CD4-positive, alpha-beta memory T cell (primary cell): ENCODE data around the gene UBE2F. TPM values are rescaled to one million over a fixed set of nuclear protein-coding genes. Genes with fewer than 3 reads are reported as not detected.

Source experiments
- CTCF ChIA-PET: fragments of 350-600 bp; sonication (Branson Sonifier 250); formaldehyde crosslinking; loops from one replicate; lab custom pipeline; 2021; ENCODE audit warnings: inconsistent platforms; ENCODE audit not compliant: partially characterized antibody; lab: Charles Lee
- POLR2A ChIA-PET: fragments of 350-600 bp; sonication (Branson Sonifier 250); formaldehyde crosslinking; loops from one replicate; lab custom pipeline; 2021; ENCODE audit not compliant: partially characterized antibody; lab: Charles Lee
- DNase-seq, 5 donors: peaks; one replicate each; pipeline versions ENCODE4 v3.0.0 to v3.0.0-alpha.2; 2020 to 2022; ENCODE audit warnings: mixed read lengths in 1 of 5
- H3K27ac ChIP-seq: one replicate; pipeline ENCODE4 v1.7.0; 2013; ENCODE audit warnings: low read depth, low read length
- H3K27me3 ChIP-seq: 2 replicates; pipeline ENCODE4 v1.7.0; 2013; ENCODE audit warnings: mild to moderate bottlenecking, low read length, moderate library complexity; ENCODE audit not compliant: insufficient read depth
- H3K36me3 ChIP-seq: 2 replicates; pipeline ENCODE4 v1.7.0; 2013; ENCODE audit warnings: mild to moderate bottlenecking, low read length, moderate library complexity; ENCODE audit not compliant: insufficient read depth
- H3K4me1 ChIP-seq: 2 replicates; pipeline ENCODE4 v1.7.0; 2013; ENCODE audit warnings: mild to moderate bottlenecking, low read length, moderate library complexity; ENCODE audit not compliant: insufficient read depth
- H3K4me3 ChIP-seq, 2 donors: one replicate each; pipeline ENCODE4 v1.7.0; 2013; ENCODE audit warnings: low read length in 2 of 2, mild to moderate bottlenecking in 1 of 2
- H3K9me3 ChIP-seq, 2 donors: one replicate each; pipeline ENCODE4 v1.7.0; 2013; ENCODE audit warnings: low read length in 2 of 2, control low read depth in 1 of 2; ENCODE audit not compliant: control insufficient read depth in 1 of 2
- H3K27ac Mint-ChIP-seq, 7 donors: one replicate each; pipeline ENCODE4 v1.8.0; 2020 to 2021; ENCODE audit warnings: mixed read lengths in 7 of 7, mild to moderate bottlenecking in 6 of 7, inconsistent platforms in 3 of 7, moderate library complexity in 3 of 7
- H3K27me3 Mint-ChIP-seq, 2 donors: one replicate each; pipeline ENCODE4 v1.8.0; 2020 to 2021; ENCODE audit warnings: mixed read lengths in 2 of 2
- H3K36me3 Mint-ChIP-seq, 2 donors: one replicate each; pipeline ENCODE4 v1.8.0; 2020 to 2021; ENCODE audit warnings: mixed read lengths in 2 of 2, inconsistent platforms in 1 of 2, mild to moderate bottlenecking in 1 of 2
- H3K4me1 Mint-ChIP-seq, 4 donors: one replicate each; pipeline ENCODE4 v1.8.0; 2020 to 2021; ENCODE audit warnings: mixed read lengths in 4 of 4, mild to moderate bottlenecking in 1 of 4
- H3K4me3 Mint-ChIP-seq, 8 donors: one replicate each; pipeline ENCODE4 v1.8.0; 2020 to 2021; ENCODE audit warnings: mixed read lengths in 8 of 8, mild to moderate bottlenecking in 7 of 8, moderate library complexity in 6 of 8, inconsistent platforms in 3 of 8
- H3K9me3 Mint-ChIP-seq, 8 donors: one replicate each; pipeline ENCODE4 v1.8.0; 2020 to 2021; ENCODE audit warnings: mixed read lengths in 8 of 8, mild to moderate bottlenecking in 5 of 8, inconsistent platforms in 3 of 8, moderate library complexity in 1 of 8
- intact Hi-C: fragments of 100-400 bp; cut with micrococcal nuclease; formaldehyde crosslinking; loops from one replicate; pipeline ENCODE4 v1.15.1; 2023
- polyA plus RNA-seq, 2 donors: library from polyadenylated mRNA; unstranded; fragments of 300-500 nt; fragmentation: Illumina TruSeq; gene quantifications; one replicate each; pipeline ENCODE4 v1.2.3, GENCODE V29; 2021
- total RNA-seq, 2 experiments: library from RNA; stranded (reverse); gene quantifications; one replicate each; pipeline ENCODE4 v1.2.3, GENCODE V29; 2021

UBE2F gene
- total and polyA plus RNA-seq, 4 experiments from 2014 or later: 35.7 to 116 (median 60.9) TPM

DNA sequence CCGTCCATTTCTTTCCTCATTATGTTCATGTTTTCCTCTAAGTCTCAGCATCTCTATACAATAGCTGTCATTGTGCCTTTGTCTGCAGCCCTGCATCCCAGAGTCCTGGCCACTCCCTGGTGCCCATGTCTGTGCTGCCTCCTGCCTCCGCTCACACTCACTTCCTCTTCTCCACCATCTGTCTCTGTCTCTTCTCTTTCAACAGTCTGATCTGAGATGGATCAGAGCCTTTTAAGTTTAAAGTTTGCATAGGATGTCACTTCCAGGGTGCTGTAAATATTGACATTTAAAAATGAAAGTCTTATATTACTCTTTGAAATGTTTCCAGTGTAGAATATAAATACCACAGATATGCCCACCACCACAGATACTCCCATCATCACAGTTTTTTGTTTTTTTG, 42.7 kb downstream of the UBE2F start:
- no peak for DNase-seq
- Mint-ChIP-seq H3K36me3 (peaks cover 34 to 55% of the 10 kb centered on the region in 2 donors), H3K27me3 (no peaks in the 10 kb centered on the region), H3K9me3 (no peaks in the 10 kb centered on the region), H3K4me3 (peak overlapping the region in 2 of 8 donors; percentile 23 to 29), H3K27ac (peak overlapping the region in 2 of 7 donors; percentile 2 to 67), H3K4me1 (peaks cover 31 to 49% (median 35%) of the 10 kb centered on the region in 4 donors)
- H3K27ac ChIP-seq: no peak overlapping the region
- H3K4me1 ChIP-seq: peaks cover 13% of the 10 kb centered on the region
- CTCF ChIA-PET: interaction anchor here (0.8 kb wide), 1 partner anchor 23 kb away, joined by 3 read pairs; no protein-coding TSS in a partner anchor
- no peaks in the 10 kb centered on the region for H3K9me3 ChIP-seq
- H3K27me3 ChIP-seq: no peaks in the 10 kb centered on the region
- intact Hi-C loops: no loop called here
- no peak overlapping the region for H3K4me3 ChIP-seq
- POLR2A ChIA-PET: no interaction called here
- peaks cover 11% of the 10 kb centered on the region for H3K36me3 ChIP-seq

DNA sequence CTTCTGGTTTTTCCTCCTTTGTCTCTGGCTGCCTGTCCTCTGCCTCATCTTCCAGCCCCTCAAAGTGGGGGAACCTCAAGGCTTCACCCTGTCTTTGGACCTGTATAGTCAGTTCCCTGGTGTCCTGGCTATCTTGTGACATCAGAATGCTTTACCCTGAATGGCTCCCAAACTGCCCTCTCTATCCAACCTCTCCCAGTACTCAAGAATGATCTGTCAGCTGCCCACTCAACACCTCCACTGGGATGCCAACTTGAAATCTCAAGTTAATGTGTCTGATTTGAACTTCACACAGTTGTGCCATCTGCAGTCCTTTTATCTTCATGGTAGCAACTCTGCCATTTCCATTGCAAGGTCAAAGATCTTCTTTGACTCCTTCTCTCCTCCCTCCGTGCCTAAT, 43.8 kb downstream of the UBE2F start:
- H3K9me3 Mint-ChIP-seq: no peaks in the 10 kb centered on the region
- H3K27me3 Mint-ChIP-seq: no peaks in the 10 kb centered on the region
- H3K36me3 ChIP-seq: peaks cover 11% of the 10 kb centered on the region
- no peaks in the 10 kb centered on the region for H3K27me3 ChIP-seq
- intact Hi-C loops: no loop called here
- peaks cover 10% of the 10 kb centered on the region for H3K4me1 ChIP-seq
- H3K27ac ChIP-seq: no peak overlapping the region
- H3K4me1 Mint-ChIP-seq: peaks cover 28 to 43% (median 30%) of the 10 kb centered on the region in 4 donors
- ChIA-PET POLR2A (no interaction called here), CTCF (interaction anchor here (0.6 kb wide), 1 partner anchor 9 kb away, joined by 3 read pairs; no protein-coding TSS in a partner anchor)
- H3K36me3 Mint-ChIP-seq: peaks cover 26 to 52% of the 10 kb centered on the region in 2 donors
- H3K4me3 ChIP-seq: no peak overlapping the region
- H3K4me3 Mint-ChIP-seq: peak overlapping the region in 1 of 8 donors; percentile 2
- no peak for DNase-seq
- H3K9me3 ChIP-seq: no peaks in the 10 kb centered on the region
- H3K27ac Mint-ChIP-seq: peak overlapping the region in 1 of 7 donors; percentile 2

DNA sequence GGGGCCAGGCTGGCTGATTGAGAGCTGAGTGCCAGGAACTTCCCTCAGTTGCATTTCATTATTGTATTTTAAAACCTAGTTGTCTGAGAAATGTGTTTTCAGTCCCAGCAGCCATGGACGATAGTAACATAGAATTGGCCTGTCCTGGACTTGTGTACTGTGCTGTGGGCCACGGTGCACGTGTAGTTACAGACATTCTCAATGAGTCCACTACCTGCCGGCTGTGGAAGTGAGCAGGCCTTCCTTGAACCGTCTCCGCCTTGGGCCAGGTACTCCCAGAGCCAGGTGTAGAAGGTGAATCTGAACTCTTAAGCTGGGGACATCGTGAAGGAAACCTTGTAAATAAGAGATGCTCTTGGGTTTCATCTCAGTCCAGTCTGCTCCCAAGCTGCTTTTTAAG, 47.0 kb downstream of the UBE2F start:
- intact Hi-C loops: no loop called here
- H3K9me3 Mint-ChIP-seq: no peaks in the 10 kb centered on the region
- peaks cover 16 to 21% (median 20%) of the 10 kb centered on the region in 4 donors for H3K4me1 Mint-ChIP-seq
- ChIA-PET CTCF (no interaction called here), POLR2A (no interaction called here)
- H3K4me1 ChIP-seq: peaks cover 8% of the 10 kb centered on the region
- no peaks in the 10 kb centered on the region for H3K27me3 Mint-ChIP-seq
- H3K27ac Mint-ChIP-seq: no peak overlapping the region
- H3K27me3 ChIP-seq: no peaks in the 10 kb centered on the region
- peaks cover 11% of the 10 kb centered on the region for H3K36me3 ChIP-seq
- H3K27ac ChIP-seq: no peak overlapping the region
- peaks cover 33 to 40% of the 10 kb centered on the region in 2 donors for H3K36me3 Mint-ChIP-seq
- no peak for DNase-seq
- no peak overlapping the region for H3K4me3 ChIP-seq
- no peaks in the 10 kb centered on the region for H3K9me3 ChIP-seq
- no peak overlapping the region for H3K4me3 Mint-ChIP-seq

DNA sequence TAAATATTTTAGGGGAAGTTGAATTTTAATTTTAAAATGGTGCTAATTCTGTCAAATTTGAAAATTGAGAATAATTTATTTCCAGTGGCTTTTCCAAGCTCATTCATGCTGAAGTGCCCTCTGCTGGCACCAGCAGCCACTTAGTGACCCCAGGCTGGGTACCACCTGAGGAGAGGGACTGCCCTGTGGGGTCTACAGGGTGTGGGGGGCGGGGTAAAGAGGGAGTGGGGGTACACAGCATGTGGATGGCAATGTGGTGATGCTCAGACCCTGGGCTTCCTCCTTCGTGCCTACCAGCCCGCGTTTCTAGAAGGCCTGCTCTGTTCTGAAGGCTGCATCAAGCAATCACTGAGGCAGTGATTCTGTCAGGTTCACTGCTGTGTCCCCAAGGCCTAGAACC, 48.9 kb downstream of the UBE2F start:
- Histone ChIP-seq H3K27ac (no peak overlapping the region), H3K4me3 (no peak overlapping the region), H3K9me3 (no peaks in the 10 kb centered on the region), H3K4me1 (no peaks in the 10 kb centered on the region), H3K36me3 (peaks cover 16% of the 10 kb centered on the region), H3K27me3 (no peaks in the 10 kb centered on the region)
- DNase-seq: no peak
- H3K9me3 Mint-ChIP-seq: no peaks in the 10 kb centered on the region
- CTCF ChIA-PET: interaction anchor here (1.2 kb wide), 1 partner anchor 26 kb away, joined by 4 read pairs; no protein-coding TSS in a partner anchor
- intact Hi-C loops: no loop called here
- H3K4me3 Mint-ChIP-seq: no peak overlapping the region
- POLR2A ChIA-PET: no interaction called here
- no peak overlapping the region for H3K27ac Mint-ChIP-seq
- peaks cover 44 to 47% of the 10 kb centered on the region in 2 donors for H3K36me3 Mint-ChIP-seq
- peaks cover 5 to 13% (median 6%) of the 10 kb centered on the region in 4 donors for H3K4me1 Mint-ChIP-seq
- no peaks in the 10 kb centered on the region for H3K27me3 Mint-ChIP-seq

DNA sequence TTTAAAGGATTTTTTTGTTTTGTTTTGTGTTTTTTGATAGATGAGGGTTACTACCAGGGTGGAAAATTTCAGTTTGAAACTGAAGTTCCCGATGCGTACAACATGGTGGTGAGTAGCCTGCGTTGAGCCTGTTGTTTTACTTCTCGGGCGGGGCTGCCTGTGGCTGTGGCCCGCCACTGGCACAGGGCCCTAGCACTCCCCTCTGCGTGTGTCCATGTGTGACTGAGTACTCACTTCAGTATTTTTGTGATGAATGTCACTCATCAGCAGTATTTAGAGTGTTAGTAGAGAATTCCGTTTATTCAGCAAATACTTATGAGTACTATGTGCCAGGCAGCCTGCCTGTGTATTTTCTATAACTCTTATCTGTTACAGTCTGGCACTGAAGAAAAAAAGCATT, 49.7 kb downstream of the UBE2F start:
- intact Hi-C loops: no loop called here
- H3K9me3 Mint-ChIP-seq: no peaks in the 10 kb centered on the region
- peaks cover 41 to 47% of the 10 kb centered on the region in 2 donors for H3K36me3 Mint-ChIP-seq
- no peaks in the 10 kb centered on the region for H3K27me3 Mint-ChIP-seq
- no peak overlapping the region for H3K27ac ChIP-seq
- no peak for DNase-seq
- CTCF ChIA-PET: no interaction called here
- peaks cover 12% of the 10 kb centered on the region for H3K36me3 ChIP-seq
- no peaks in the 10 kb centered on the region for H3K9me3 ChIP-seq
- H3K27me3 ChIP-seq: no peaks in the 10 kb centered on the region
- peaks cover 0 to 7% (median 2%) of the 10 kb centered on the region in 4 donors for H3K4me1 Mint-ChIP-seq
- no peak overlapping the region for H3K4me3 ChIP-seq
- no peak overlapping the region for H3K4me3 Mint-ChIP-seq
- H3K4me1 ChIP-seq: no peaks in the 10 kb centered on the region
- H3K27ac Mint-ChIP-seq: peak overlapping the region in 1 of 7 donors; percentile 8
- POLR2A ChIA-PET: no interaction called here

DNA sequence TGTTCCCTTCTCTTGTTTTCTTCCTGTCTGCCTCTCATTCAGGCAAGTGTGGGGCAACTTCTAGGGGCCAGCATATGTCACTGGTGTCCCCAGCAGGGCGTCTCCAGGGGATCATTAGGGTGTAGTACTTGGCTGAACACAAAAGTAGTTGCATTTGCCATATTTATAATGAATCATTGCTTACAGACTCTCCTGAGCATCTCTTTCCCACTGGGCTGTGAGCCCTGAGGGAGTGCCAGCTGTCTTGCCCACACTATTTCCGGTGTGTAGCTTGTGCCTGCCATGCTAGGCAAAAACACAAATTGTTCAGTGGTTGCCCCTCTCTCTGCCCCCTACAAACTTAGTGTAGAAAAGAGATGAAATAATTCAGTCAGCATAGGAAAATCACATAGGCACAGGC, 53.1 kb downstream of the UBE2F start:
- H3K27ac ChIP-seq: no peak overlapping the region
- Mint-ChIP-seq H3K27ac (peak overlapping the region in 1 of 7 donors; percentile 82), H3K9me3 (no peaks in the 10 kb centered on the region), H3K4me1 (peaks cover 0 to 7% (median 0%) of the 10 kb centered on the region in 4 donors), H3K36me3 (peaks cover 38 to 42% of the 10 kb centered on the region in 2 donors), H3K4me3 (no peak overlapping the region), H3K27me3 (no peaks in the 10 kb centered on the region)
- ChIA-PET POLR2A (no interaction called here), CTCF (no interaction called here)
- no peaks in the 10 kb centered on the region for H3K27me3 ChIP-seq
- DNase-seq: no peak
- no peak overlapping the region for H3K4me3 ChIP-seq
- intact Hi-C loops: no loop called here
- H3K36me3 ChIP-seq: peaks cover 5% of the 10 kb centered on the region
- H3K9me3 ChIP-seq: no peaks in the 10 kb centered on the region
- no peaks in the 10 kb centered on the region for H3K4me1 ChIP-seq

DNA sequence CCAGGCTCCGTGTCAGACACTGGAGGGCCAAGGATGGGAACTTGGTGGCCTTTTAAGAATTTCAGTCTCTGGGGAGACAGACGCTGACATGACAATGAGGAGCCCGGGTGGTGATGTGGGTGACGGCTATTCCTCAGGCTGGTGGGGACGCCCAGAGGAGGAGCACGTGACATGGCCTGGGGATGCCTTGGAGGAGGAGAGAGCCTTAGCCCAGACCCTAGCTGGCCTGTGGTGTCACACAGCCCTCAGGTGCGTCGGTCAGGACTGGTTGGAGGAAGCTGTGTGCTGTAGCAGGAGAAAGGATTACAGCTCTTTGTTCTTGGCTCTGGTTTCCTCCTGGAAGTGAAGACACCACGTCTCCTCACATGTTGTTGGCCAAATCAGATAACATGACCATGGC, 54.0 kb downstream of the UBE2F start:
- H3K9me3 Mint-ChIP-seq: no peaks in the 10 kb centered on the region
- Histone ChIP-seq H3K9me3 (no peaks in the 10 kb centered on the region), H3K36me3 (peaks cover 5% of the 10 kb centered on the region), H3K27me3 (no peaks in the 10 kb centered on the region), H3K4me3 (no peak overlapping the region), H3K4me1 (no peaks in the 10 kb centered on the region), H3K27ac (no peak overlapping the region)
- no peak for DNase-seq
- no peak overlapping the region for H3K27ac Mint-ChIP-seq
- peaks cover 0 to 7% (median 0%) of the 10 kb centered on the region in 4 donors for H3K4me1 Mint-ChIP-seq
- no peak overlapping the region for H3K4me3 Mint-ChIP-seq
- intact Hi-C loops: no loop called here
- no peaks in the 10 kb centered on the region for H3K27me3 Mint-ChIP-seq
- ChIA-PET CTCF (no interaction called here), POLR2A (interaction anchor here (0.5 kb wide), 1 partner anchor 41 kb away, joined by 4 read pairs; no protein-coding TSS in a partner anchor)
- H3K36me3 Mint-ChIP-seq: peaks cover 46 to 51% of the 10 kb centered on the region in 2 donors
